GM23338 (cell line): ENCODE data around the gene GSTP1. TPM values are rescaled to one million over a fixed set of nuclear protein-coding genes. Genes with fewer than 3 reads are reported as not detected.

Experiments used
- ATAC-seq: fragments of 200-7000 bp; cut with Tn5 transposase; 3 replicates; pipeline ENCODE4 v1.9.1; 2020
- DNase-seq: peaks from one replicate; pipeline ENCODE4 v3.0.0-alpha.2; 2015; ENCODE audit warnings: low spot score
- H2AFZ ChIP-seq: fragments of 200-600 bp; sonication (generic); 2 replicates; pipeline ENCODE4 v1.8.0; 2016; ENCODE audit warnings: antibody characterized with exemption, mild to moderate bottlenecking, moderate library complexity
- H3F3A ChIP-seq: fragments of 200-600 bp; sonication (generic); replicated peaks from 2 replicates; pipeline ENCODE4 v1.8.0; 2017; ENCODE audit warnings: antibody characterized with exemption, mixed run types, low read depth
- H3K27ac ChIP-seq: fragments of 200-600 bp; sonication (generic); 2 replicates; pipeline ENCODE4 v1.6.1; 2016; ENCODE audit warnings: low read depth
- H3K27me3 ChIP-seq: fragments of 200-600 bp; sonication (generic); 2 replicates; pipeline ENCODE4 v1.8.0; 2016; ENCODE audit warnings: mild to moderate bottlenecking, mixed run types, moderate library complexity; ENCODE audit not compliant: insufficient read depth
- H3K36me3 ChIP-seq: fragments of 200-600 bp; sonication (generic); 2 replicates; pipeline ENCODE4 v1.8.0; 2016; ENCODE audit warnings: mild to moderate bottlenecking; ENCODE audit not compliant: insufficient read depth
- H3K4me1 ChIP-seq: fragments of 200-600 bp; sonication (generic); 2 replicates; pipeline ENCODE4 v1.8.0; 2016; ENCODE audit warnings: mild to moderate bottlenecking, moderate library complexity; ENCODE audit not compliant: insufficient read depth
- H3K4me2 ChIP-seq: fragments of 200-600 bp; sonication (generic); 2 replicates; pipeline ENCODE4 v1.7.1; 2017; ENCODE audit warnings: mixed run types
- H3K4me3 ChIP-seq: fragments of 200-600 bp; sonication (generic); 2 replicates; pipeline ENCODE4 v1.6.1; 2016; ENCODE audit warnings: mixed run types
- H3K79me2 ChIP-seq: fragments of 200-600 bp; sonication (generic); replicated peaks from 2 replicates; pipeline ENCODE4 v1.8.0; 2017; ENCODE audit warnings: mild to moderate bottlenecking; ENCODE audit not compliant: insufficient read depth
- H3K9me2 ChIP-seq: fragments of 200-600 bp; sonication (generic); 2 replicates; pipeline ENCODE4 v1.8.0; 2017; ENCODE audit not compliant: insufficient read depth
- H4K20me1 ChIP-seq: fragments of 200-600 bp; sonication (generic); replicated peaks from 2 replicates; pipeline ENCODE4 v1.8.0; 2017; ENCODE audit warnings: mild to moderate bottlenecking; ENCODE audit not compliant: insufficient read depth
- H3K27ac Mint-ChIP-seq: 2 replicates; pipeline ENCODE4 v1.8.0; 2020; ENCODE audit warnings: inconsistent platforms, mild to moderate bottlenecking, moderate library complexity, mixed read lengths
- H3K27me3 Mint-ChIP-seq: 3 replicates; pipeline ENCODE4 v1.8.0; 2022; ENCODE audit warnings: low read depth, mild to moderate bottlenecking, moderate library complexity, mixed read lengths, inconsistent platforms; ENCODE audit not compliant: insufficient read depth, poor library complexity
- H3K36me3 Mint-ChIP-seq: 3 replicates; pipeline ENCODE4 v1.8.0; 2021; ENCODE audit warnings: low read depth, mild to moderate bottlenecking, inconsistent platforms, moderate library complexity, mixed read lengths
- H3K4me1 Mint-ChIP-seq: 3 replicates; pipeline ENCODE4 v1.8.0; 2020; ENCODE audit warnings: mild to moderate bottlenecking, inconsistent platforms, mixed read lengths
- H3K4me3 Mint-ChIP-seq: 3 replicates; pipeline ENCODE4 v1.8.0; 2021; ENCODE audit warnings: moderate library complexity, mild to moderate bottlenecking, inconsistent platforms, mixed read lengths
- H3K9me3 Mint-ChIP-seq: 3 replicates; pipeline ENCODE4 v1.8.0; 2020; ENCODE audit warnings: moderate library complexity, mild to moderate bottlenecking, inconsistent platforms, mixed read lengths
- CREB1 ChIP-seq: fragments of 250-450 bp; sonication (Bioruptor Pico); IDR thresholded peaks from 2 replicates; pipeline ENCODE4 v1.5.0; 2020; ENCODE audit warnings: low read depth, mild to moderate bottlenecking, moderate library complexity
- CTCF ChIP-seq, 2 experiments: fragments of 200-600 bp in 1 of 2; sonication (generic) in 1 of 2; conservative IDR thresholded peaks; 2 replicates each; pipeline versions ENCODE4 v1.5.1 to v1.6.1; 2016 to 2017; ENCODE audit warnings: antibody characterized with exemption in 2 of 2, low read depth in 2 of 2, mild to moderate bottlenecking in 2 of 2, moderate library complexity in 1 of 2
- ETS1 ChIP-seq: IDR thresholded peaks from 2 replicates; pipeline ENCODE4 v1.6.1; 2016; ENCODE audit warnings: antibody characterized with exemption
- EZH2 ChIP-seq: fragments of 200-600 bp; sonication (generic); IDR thresholded peaks from one replicate; pipeline ENCODE4 v1.8.0; 2017; ENCODE audit warnings: antibody characterized with exemption, mild to moderate bottlenecking, low read depth; ENCODE audit not compliant: unreplicated experiment
- EZH2phosphoT487 ChIP-seq: fragments of 200-600 bp; sonication (generic); IDR thresholded peaks from one replicate; pipeline ENCODE4 v1.8.1; 2018; ENCODE audit warnings: antibody characterized with exemption; ENCODE audit not compliant: unreplicated experiment
- JUNB ChIP-seq: IDR thresholded peaks from one replicate; pipeline ENCODE4 v1.6.1; 2016; ENCODE audit warnings: antibody characterized with exemption; ENCODE audit not compliant: unreplicated experiment
- NANOG ChIP-seq: IDR thresholded peaks from 2 replicates; pipeline ENCODE4 v1.6.1; 2016; ENCODE audit warnings: antibody characterized with exemption, borderline replicate concordance
- POLR2AphosphoS5 ChIP-seq: IDR thresholded peaks from 2 replicates; pipeline ENCODE4 v1.6.1; 2016; ENCODE audit warnings: antibody characterized with exemption, low read depth
- REST ChIP-seq: IDR thresholded peaks from one replicate; pipeline ENCODE4 v1.6.1; 2018; ENCODE audit warnings: antibody characterized with exemption; ENCODE audit not compliant: unreplicated experiment
- STAT1 ChIP-seq: IDR thresholded peaks from one replicate; pipeline ENCODE4 v1.6.1; 2016; ENCODE audit warnings: antibody characterized with exemption; ENCODE audit not compliant: unreplicated experiment
- ZNF114 ChIP-seq: fragments of 250-450 bp; sonication (Bioruptor Pico); IDR thresholded peaks from 2 replicates; pipeline ENCODE4 v1.5.0; 2020; ENCODE audit warnings: mild to moderate bottlenecking, moderate library complexity
- ZNF331 ChIP-seq: fragments of 250-450 bp; sonication (Bioruptor Pico); IDR thresholded peaks from 2 replicates; pipeline ENCODE4 v1.5.0; 2020; ENCODE audit warnings: low read depth, mild to moderate bottlenecking, moderate library complexity
- ZNF462 ChIP-seq: fragments of 250-450 bp; sonication (Bioruptor Pico); IDR thresholded peaks from 2 replicates; pipeline ENCODE4 v1.5.0; 2020; ENCODE audit warnings: mild to moderate bottlenecking, moderate library complexity
- polyA plus RNA-seq: library from polyadenylated mRNA; unstranded; fragments of >200 nt; fragmentation: Nextera tagmentation; extraction: Ambion mirVana; gene quantifications from 2 replicates; pipeline ENCODE4 v1.2.1, GENCODE V29; 2016
- total RNA-seq: library from RNA; depleted of rRNA; stranded (reverse); fragments of >200 nt; shearing (Covaris generic); gene quantifications from 2 replicates; pipeline ENCODE4 v1.2.3, GENCODE V29; 2014

The GSTP1 gene
- total and polyA plus RNA-seq, 2 experiments from 2014 or later = 1,776 to 1,881 TPM

GRCh38 chr11:67632175-67632981 is 48.8 kb downstream of the GSTP1 start:
- Histone ChIP-seq H3F3A (peaks cover 5% of the 10 kb centered on the region; the same call in 1 of the 2 replicates), H3K79me2 (no peaks in the 10 kb centered on the region), H3K27ac (no peak overlapping the region), H3K4me3 (no peak overlapping the region), H3K4me1 (peaks cover 10% of the 10 kb centered on the region; the same call in 1 of the 2 replicates), H3K9me2 (no peaks in the 10 kb centered on the region), H2AFZ (no peak overlapping the region), H3K36me3 (no peaks in the 10 kb centered on the region), H4K20me1 (no peaks in the 10 kb centered on the region), H3K27me3 (no peaks in the 10 kb centered on the region), H3K4me2 (no peak overlapping the region)
- no peak for TF ChIP-seq ZNF114 (CRISPR knock-in tag)
- TF ChIP-seq STAT1 = no peak
- TF ChIP-seq REST = no peak
- no peak for TF ChIP-seq ZNF331 (CRISPR knock-in tag)
- no peak for TF ChIP-seq EZH2
- TF ChIP-seq ZNF462 = no peak
- no peak for TF ChIP-seq POLR2AphosphoS5
- TF ChIP-seq CREB1 (CRISPR knock-in tag) = no peak
- no peak for TF ChIP-seq JUNB
- no peak for TF ChIP-seq CTCF (conservative IDR thresholded peaks at IDR 0.05; ENCODE audit: low read depth in 2 of 2)
- TF ChIP-seq EZH2phosphoT487 = no peak
- no peak for TF ChIP-seq ETS1
- TF ChIP-seq NANOG = no peak
- ATAC-seq (no peak), DNase-seq (no peak)
- Mint-ChIP-seq H3K9me3 (no peaks in the 10 kb centered on the region; the same call in 1 of the 3 replicates), H3K4me3 (no peak overlapping the region; the same call in 2 of the 3 replicates), H3K36me3 (no peaks in the 10 kb centered on the region; the same call in 2 of the 3 replicates), H3K27me3 (peaks cover 21% of the 10 kb centered on the region), H3K4me1 (peaks cover 20% of the 10 kb centered on the region; the same call in 2 of the 3 replicates), H3K27ac (no peak overlapping the region)
